Activated CD8-positive, alpha-beta memory T cell treated with anti-CD3 and anti-CD28 coated beads for 1 hour (primary cell): ENCODE measurements around the gene TEX51.

Experiments
- DNase-seq, 2 donors: peaks; one replicate each; pipeline ENCODE4 v3.0.0-alpha.2; 2020; ENCODE audit warnings: low read depth in 1 of 2; ENCODE audit errors: extremely low read depth in 1 of 2

Gene TEX51

DNA sequence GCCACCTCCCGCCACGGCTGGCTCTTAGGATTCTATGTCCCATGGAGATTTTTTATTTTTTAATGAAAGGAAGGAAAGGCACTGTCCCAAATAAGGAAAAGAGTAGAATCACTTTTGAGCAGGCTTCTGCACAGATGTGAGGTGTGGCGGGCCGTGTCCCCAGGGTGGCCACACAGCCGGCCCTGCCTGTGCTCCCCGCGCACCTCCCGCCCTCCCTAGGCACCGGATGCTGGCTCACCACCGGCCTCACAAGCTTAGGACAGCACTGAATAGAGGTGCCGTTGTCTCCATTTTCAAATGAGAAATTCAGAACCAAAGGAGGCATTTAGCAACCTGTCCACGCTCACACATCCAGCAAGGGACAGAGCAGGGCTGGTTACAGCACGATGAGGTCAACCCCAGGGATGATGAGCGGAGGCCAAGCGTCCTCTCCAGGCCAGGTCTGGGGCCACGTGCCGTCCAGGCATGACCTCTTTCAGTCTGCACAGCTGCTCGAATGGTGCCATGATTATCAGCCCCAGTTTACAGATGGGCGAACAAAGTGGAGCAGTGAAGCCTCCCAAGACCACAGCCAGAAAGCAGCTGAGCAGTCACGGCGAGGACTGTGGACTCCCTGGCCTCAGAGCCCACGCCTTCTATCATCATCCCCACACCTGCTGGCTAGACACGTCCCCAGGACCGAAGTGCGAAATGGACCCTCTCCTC is 20.7 kb upstream of the TEX51 start:
- no peak for DNase-seq

GRCh38 chr2:126878601-126879000 is 20.1 kb upstream of the TEX51 start:
- no peak for DNase-seq

DNA sequence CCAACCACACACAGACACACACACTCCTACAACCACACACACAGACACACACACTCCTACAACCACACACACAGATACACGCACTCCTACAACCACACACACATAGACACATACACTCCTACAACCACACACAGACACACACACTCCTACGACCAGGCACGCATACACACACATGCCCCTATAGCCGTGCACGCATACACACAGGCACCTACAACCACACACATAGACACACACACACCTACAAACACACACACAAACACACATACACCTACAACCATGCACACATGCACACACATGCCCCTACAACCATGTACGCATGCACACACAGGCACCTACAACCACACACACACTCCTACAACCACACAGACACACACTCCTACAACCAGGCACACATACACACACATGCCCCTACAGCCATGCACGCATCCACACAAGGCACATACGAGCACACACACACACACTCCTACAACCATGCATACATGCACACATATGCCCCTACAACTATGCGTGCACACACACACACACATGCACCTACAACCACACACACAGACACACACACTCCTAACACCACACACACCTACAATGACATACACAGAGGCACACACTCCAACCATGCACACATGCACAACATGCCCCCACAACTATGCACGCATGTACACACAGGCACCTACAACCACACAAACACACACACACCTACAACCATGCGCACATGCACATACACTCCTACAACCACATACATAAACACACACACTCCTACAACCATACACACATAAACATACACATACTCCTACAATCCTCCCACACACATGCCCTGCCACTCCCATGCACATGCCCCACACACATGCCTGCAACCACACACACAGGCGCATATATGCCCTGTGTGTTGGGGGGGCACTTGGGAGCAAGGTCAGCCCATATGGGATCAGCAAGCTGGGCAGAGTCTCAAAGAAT is 19.1 kb upstream of the TEX51 start:
- DNase-seq, result no peak

- DNase-seq, result no peak
Measured at GRCh38 chr2:126880324-126880723, 18.4 kb upstream of the TEX51 start.

DNA sequence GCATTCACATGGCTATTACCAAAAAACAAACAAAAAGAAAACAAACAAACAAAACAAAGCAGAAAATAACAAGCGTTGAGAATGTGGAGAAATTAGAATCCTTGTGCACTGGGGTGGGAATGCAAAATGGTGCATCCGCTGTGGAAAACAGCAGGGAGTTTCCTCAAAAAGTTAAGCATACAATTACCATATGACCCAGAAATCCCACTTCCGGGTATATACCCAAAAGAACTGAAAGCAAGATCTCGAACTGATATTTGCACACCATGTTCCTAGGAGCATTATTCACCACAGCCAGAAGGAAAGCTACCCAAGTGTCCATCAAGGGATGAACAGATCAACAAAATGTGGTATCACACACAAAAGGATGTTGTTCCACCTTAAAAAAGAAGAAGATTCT is 17.9 kb upstream of the TEX51 start:
- DNase-seq, result no peak

DNA sequence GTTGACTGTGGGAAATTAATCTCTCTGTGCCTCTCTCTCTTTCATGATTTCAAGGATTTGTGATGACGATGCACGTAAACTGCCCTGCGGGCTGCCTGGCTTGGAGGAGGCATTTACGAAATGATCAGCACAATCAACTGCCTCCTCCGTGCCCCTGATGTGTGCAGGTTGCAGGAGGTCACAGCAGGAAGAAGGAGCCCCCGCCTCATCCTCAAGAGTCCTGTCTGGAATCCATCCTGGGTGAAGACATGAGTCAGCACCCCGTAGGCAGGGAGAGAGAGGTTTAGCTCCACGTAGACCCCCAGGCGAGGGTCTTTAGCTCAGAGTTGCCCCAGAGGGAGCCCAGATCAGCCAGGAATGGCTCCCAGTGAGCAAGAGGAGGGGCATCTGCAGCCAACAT is 17.1 kb upstream of the TEX51 start:
- no peak for DNase-seq

DNA sequence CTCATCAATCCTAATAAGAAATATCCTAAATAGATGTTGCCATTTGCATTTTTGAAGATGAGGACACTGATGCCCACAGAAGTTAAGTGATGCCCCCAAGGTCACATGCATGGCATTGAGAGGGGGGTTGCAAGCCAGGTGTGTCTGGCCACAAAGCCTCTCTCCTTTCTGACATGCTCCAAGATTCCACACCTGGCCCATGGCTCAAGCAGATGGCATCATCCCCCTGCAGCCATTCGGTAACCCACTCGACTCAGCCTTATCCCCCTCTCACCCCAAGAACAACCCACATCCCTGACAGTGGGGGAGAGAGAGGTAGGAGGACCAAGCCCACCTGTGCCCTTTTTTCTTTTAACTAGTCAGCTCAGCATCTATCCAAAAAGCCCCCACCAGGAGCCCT is 16.5 kb upstream of the TEX51 start:
- no peak for DNase-seq

GRCh38 chr2:126882736-126883665 is 15.7 kb upstream of the TEX51 start:
- DNase-seq, result no peak

DNA sequence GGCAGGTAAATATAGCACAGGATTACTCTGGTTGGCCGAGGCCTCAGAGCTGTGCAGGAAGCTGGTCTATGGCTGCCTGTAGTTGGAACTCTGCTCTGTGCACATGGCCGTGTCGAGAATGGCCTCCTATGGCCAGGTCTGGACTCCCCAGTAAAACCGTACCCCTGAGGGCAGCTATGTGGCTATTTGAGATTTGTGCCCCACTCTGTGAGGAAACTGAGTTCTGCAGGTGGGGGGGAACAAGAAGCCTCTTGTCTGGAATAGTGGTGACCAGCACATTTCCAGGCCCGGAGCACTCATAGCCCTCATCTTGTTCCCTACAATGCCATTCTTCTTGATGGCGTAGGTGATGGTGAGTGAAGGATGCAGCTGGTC is 15.0 kb upstream of the TEX51 start:
- no peak for DNase-seq

- DNase-seq, result no peak
Measured at GRCh38 chr2:126884861-126885750, 13.6 kb upstream of the TEX51 start.

DNA sequence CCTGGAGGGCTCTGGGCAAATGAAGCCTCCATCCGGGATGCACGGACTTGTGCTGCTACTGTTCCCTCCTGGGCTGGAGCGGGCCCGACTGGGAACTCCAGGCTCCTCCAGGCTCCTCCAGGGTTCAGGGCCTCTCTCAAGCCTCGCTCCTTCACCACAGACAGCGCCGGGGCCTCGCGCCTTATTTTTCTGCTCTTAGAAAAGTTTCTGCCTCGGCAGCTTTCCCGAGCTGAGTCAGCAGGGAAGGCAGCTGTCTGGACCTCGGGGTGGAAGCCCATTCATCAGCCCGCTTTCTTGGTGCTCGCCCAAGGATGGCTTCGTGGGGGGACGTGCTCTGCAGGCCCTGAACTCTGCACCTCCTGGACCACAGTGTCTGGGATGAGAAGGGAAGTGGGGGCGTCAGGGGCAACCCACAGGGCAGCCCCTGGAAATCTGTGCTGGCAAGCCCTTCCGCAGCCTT is 12.9 kb upstream of the TEX51 start:
- no peak for DNase-seq

DNA sequence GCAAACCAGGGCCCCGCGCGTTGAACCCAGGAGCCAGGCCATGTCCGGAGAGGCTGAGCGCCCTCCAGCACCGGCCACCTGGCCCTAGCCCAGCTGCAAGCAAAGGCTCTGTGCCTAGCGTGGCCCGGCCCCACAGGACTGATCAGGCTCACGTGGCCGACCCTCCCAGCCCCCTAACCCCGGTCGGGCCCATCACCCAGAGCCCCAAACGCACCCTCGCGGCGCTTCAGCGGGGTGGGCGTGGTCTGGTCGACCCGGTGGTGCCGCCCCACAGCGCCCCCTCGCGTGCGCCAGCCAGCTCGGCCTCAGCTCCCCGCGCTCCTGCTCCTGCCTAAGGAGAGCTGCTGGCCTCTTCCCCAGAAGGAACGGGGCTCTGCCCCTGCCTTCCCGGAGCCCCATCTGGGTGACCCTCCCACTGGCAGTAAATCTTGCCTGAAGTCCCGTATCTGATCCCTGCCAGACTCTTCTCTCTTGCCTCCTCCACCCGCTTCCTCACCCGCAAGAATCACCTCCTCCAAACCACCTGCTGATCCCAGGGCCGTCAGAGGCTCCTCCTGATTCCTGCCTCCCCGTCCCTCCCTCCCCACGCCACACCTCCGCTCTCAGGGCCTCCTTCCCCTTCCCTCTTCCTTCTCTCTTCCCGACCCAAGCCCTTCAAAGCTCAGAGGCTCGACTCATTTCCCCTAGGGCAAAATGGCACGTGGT is 12.3 kb upstream of the TEX51 start:
- peak; percentile 3 to 8 for DNase-seq

DNA sequence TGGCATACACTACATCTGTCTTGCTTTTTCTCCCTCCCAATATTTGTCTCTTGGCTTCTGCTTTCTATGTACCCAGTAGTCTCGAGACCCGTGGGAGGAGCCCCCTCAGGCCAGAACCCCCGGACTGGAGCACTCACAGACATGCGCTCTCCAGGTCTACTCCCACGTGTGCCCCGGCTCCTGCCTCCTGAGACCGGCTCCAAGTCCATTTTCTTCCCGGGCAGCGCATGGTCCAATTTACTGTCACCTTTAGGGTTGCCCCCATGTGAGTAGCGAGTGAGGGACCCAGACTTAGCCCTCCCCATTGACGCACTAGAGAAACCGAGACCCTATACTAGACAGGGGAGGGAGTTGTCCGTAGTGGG is 11.8 kb upstream of the TEX51 start:
- DNase-seq, result no peak

DNA sequence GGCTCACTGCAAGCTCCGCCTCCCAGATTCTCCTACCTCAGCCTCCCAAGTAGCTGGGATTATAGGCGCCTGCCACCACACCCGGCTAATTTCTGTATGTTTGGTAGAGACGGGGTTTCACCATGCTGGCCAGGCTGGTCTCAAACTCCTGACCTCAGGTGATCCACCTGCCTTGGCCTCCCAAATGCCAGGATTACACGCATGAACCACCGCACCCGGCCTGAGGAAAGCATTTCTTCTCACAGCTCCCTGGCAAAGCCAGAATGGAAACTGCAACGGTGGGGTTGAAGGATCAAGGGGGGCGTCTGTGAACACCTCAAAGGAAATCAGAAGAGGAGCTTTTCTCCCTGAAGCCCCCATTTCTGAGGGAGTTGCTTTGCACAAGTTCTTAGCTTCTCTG is 11.2 kb upstream of the TEX51 start:
- no peak for DNase-seq

DNA sequence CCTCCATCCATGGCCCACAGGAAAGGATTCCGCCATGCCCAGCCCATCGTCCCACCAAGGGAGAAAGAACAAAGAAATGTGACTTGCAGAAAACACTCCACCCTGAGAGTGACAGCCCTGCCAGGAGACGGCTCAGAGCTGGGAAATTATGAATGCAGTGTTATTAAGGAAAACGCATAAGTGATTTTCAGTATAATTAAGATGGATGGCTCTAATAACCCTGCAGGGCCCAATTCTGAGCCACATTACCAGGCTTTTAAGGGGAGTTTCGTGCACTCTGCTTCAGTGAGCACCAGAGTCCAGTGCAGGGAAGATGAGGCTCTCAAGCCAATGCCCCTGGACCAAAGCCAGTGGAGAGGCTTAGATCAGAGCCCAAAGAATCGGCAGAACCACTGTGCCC is 10.6 kb upstream of the TEX51 start:
- no peak for DNase-seq

DNA sequence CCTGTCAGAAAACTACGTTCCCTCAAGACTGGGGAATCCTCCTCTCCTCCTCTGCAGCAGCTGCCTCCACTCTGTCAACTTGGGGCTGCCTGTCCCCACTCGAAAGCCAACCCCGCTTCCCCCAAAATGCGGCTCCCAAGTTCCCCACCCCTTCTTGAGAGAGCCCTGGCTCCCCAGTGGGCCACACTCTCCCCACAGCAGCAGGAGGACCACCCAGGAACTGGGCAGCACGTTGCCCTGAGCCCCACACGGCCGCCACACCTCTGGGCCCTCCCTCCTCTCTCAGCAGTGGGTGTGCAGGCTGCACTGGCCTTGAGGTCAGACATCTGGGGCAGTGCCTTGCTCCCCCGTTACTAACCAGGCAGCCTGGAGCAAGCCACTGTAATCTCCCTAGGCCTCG is 9.6 kb upstream of the TEX51 start:
- no peak for DNase-seq

GRCh38 chr2:126889496-126890135 is 9.1 kb upstream of the TEX51 start:
- DNase-seq, result no peak

DNA sequence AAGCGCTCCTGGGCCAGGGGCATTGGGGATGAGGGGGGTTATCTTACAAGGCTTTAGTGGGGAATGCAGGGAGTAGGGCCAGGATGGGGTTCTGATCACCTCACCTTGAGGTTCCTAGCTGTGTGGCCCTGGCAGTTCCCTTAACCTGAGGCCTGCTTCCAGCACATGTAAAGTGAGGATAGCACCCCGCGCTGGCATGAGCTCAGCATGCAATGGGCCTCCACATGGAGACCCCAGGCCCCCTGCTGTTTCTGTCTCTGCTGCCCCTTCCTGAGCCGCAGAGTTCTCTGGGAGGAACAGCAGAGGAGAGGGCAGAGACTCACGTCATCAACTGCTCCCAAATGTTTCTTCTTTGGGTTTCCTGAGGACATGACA is 8.6 kb upstream of the TEX51 start:
- no peak for DNase-seq
